Lower leg skin (tissue), 4 donors: Measurements from ENCODE around the gene ALKBH3. TPM values are rescaled to one million over a fixed set of nuclear protein-coding genes. Genes with fewer than 3 reads are reported as not detected.
A peak's percentile ranks its signal among the peaks of the same experiment; 100 is the strongest.

Experiments used
- DNase-seq, 2 donors: peaks; one replicate each; pipeline ENCODE4 v3.0.0-alpha.2; 2019; ENCODE audit warnings: low spot score in 2 of 2
- H3K4me3 ChIP-seq: fragments of 200-600 bp; sonication (generic); 2 replicates; pipeline ENCODE4 v1.5.1; 2017; ENCODE audit warnings: mild to moderate bottlenecking, low read depth; ENCODE audit not compliant: poor library complexity, severe bottlenecking
- POLR2A ChIP-seq, 2 donors: fragments of 450-650 bp; IDR thresholded peaks; one replicate each; pipeline ENCODE4 v1.6.1; 2016 to 2017; ENCODE audit warnings: antibody characterized with exemption in 2 of 2, mild to moderate bottlenecking in 1 of 2, moderate library complexity in 1 of 2
- WGBS, 2 donors: methylation state at CpG; one replicate each; pipeline ENCODE4 v1.1.5; 2018; 5-methylcytosine and 5-hydroxymethylcytosine counted together
- intact Hi-C: fragments of 100-400 bp; cut with DNase I; formaldehyde crosslinking; loops from one replicate; pipeline ENCODE4 v1.15.0; 2023; ENCODE audit warnings: low total_unique reads
- total RNA-seq, 4 donors: library from RNA; depleted of rRNA; stranded (reverse); fragments of >200 nt; gene quantifications; one replicate each; pipeline ENCODE4 v1.1.0, GENCODE V29; 2016
- TF ChIP-seq, protein P1 (sequence below), 3 donors: fragments of 450-650 bp; IDR thresholded peaks; one replicate each; pipeline ENCODE4 v1.5.1; 2016; ENCODE audit warnings: antibody characterized with exemption in 3 of 3, mild to moderate bottlenecking in 3 of 3, moderate library complexity in 2 of 3

ALKBH3 gene
- 10 to 100 TPM; 34.0 to 43.9 (median 39.8) TPM for total RNA-seq

DNA sequence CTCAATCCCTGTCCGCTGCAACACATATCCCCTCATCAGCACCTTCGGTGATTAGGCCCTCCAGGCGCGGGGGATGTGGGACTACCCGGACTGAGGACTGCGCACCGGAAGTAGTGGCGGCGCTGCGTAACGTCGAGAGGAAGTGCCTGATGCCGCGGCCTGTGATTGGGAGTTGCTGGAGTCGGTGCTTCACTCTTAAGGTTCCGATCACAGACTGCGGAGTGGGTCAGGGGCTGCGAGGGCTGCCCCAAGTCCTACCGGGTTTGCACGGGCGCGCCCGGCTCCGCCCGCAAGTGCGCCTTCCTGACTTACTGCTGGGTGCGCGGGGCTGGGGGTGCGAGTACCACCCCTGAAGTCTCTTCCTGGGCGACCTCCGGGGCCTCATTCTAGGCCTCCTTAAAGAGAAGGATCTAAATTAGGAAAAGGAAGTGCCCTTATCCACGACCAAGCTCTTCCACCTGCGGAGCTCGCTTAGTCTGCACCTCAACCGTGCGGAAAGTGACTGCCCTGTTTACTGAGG lies at the start of gene ALKBH3:
ALKBH3 (plus strand) TSS at position 192 of the 520 bp plus-strand sequence. CDS start 1,822 bp downstream, outside the sequence.
- DNase-seq, result peak; percentile 89 to 98

GRCh38 chr11:43830928-43831440 lies 49.6 kb upstream of the ALKBH3 start:
- no peak overlapping the region for H3K4me3 ChIP-seq
- TF ChIP-seq, protein P1, sequence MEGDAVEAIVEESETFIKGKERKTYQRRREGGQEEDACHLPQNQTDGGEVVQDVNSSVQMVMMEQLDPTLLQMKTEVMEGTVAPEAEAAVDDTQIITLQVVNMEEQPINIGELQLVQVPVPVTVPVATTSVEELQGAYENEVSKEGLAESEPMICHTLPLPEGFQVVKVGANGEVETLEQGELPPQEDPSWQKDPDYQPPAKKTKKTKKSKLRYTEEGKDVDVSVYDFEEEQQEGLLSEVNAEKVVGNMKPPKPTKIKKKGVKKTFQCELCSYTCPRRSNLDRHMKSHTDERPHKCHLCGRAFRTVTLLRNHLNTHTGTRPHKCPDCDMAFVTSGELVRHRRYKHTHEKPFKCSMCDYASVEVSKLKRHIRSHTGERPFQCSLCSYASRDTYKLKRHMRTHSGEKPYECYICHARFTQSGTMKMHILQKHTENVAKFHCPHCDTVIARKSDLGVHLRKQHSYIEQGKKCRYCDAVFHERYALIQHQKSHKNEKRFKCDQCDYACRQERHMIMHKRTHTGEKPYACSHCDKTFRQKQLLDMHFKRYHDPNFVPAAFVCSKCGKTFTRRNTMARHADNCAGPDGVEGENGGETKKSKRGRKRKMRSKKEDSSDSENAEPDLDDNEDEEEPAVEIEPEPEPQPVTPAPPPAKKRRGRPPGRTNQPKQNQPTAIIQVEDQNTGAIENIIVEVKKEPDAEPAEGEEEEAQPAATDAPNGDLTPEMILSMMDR (IDR thresholded peaks at IDR 0.05), result no peak
- no peak for TF ChIP-seq POLR2A (IDR thresholded peaks at IDR 0.05)
- 45 to 50% methylated on average over 5 of the region's 5 CpGs for WGBS, 2 donors
- no peak for DNase-seq
- intact Hi-C loops, result no loop called here

More for the DNA sequence above, at the start of gene ALKBH3:
- 0% methylated on average over 23 to 24 of the region's 36 CpGs for WGBS, 2 donors
- H3K4me3 ChIP-seq, result peak within 1 kb of the TSS; percentile 77
- intact Hi-C loops, result no loop called here
- TF ChIP-seq, protein P1 (IDR thresholded peaks at IDR 0.05), result no peak
- TF ChIP-seq POLR2A (IDR thresholded peaks at IDR 0.05), result no peak

- TF ChIP-seq POLR2A (IDR thresholded peaks at IDR 0.05), result no peak
- TF ChIP-seq, protein P1 (IDR thresholded peaks at IDR 0.05), result no peak
- DNase-seq, result no peak
- 96 to 100% methylated on average over 4 of the region's 4 CpGs for WGBS, 2 donors
- no peak overlapping the region for H3K4me3 ChIP-seq
- intact Hi-C loops, result no loop called here
Measured at GRCh38 chr11:43832536-43832935, 48.1 kb upstream of the ALKBH3 start.

DNA sequence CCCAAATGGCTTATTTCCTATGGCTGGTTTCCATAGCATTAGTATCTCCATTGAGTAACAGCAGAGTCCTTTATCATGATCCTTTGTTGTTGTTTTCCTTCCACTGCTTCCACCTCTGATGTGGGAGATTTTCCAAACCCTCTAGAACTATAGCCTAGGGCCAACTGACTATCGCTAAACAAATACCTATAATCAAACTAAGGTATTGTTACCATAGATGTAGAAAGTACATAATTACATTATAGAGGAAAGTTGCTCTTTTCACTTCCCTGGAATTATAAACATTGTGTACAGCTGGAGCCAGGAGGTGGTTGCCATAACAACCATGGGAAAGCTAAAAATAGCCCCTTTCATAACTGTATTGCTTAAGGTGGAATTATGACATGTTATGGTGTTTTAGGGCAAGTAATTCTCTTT lies 47.0 kb upstream of the ALKBH3 start:
- no peak for TF ChIP-seq POLR2A (IDR thresholded peaks at IDR 0.05)
- TF ChIP-seq, protein P1 (IDR thresholded peaks at IDR 0.05), result no peak
- DNase-seq, result no peak
- WGBS, 2 donors, result 39 to 73% methylated on average over 1 of the region's 1 CpG
- no peak overlapping the region for H3K4me3 ChIP-seq
- intact Hi-C loops, result no loop called here

DNA sequence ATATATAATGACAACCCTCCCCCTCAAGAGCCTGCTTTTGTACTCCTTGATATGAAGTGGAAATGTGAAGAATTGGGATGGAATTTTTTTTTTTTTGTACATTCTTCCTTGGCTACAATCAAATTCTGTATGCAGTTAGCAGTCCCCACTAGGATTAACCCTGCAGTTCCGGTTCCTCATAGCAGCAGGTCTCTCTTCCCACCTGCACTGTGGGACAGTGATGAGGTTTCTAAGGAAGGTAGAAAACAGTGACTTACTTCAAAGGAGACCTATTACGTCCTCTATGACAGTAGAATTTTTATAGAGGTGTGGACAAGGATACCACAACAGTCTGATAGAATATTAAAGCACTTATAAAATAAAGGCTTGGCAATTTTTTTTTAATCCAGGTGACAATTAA lies 46.3 kb upstream of the ALKBH3 start:
- no peak for DNase-seq
- TF ChIP-seq, protein P1 (IDR thresholded peaks at IDR 0.05), result no peak
- no peak for TF ChIP-seq POLR2A (IDR thresholded peaks at IDR 0.05)
- WGBS, 2 donors, result 88 to 91% methylated on average over 2 of the region's 2 CpGs
- intact Hi-C loops, result no loop called here
- H3K4me3 ChIP-seq, result no peak overlapping the region

DNA sequence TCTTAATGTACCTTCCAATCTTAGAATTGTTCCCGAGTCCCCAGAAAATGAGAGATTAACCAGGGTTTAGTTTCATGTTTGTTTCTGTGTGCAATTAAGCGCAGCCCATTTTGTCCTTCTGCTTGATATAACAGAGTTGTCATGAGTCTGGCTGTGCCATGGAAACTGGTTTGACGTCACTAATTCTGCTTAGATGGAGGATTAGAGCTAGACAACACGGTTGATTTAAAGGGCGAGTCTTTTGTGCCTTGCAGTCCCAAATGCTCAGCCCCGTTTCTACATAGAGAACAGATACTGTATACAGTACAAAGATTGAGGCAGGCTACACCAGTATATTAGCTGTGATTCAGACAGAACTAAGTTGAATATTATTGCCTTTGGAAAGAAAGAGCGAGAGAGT lies 45.5 kb upstream of the ALKBH3 start:
- intact Hi-C loops, result no loop called here
- WGBS, 2 donors, result 85 to 89% methylated on average over 7 of the region's 7 CpGs
- no peak for DNase-seq
- H3K4me3 ChIP-seq, result no peak overlapping the region
- no peak for TF ChIP-seq POLR2A (IDR thresholded peaks at IDR 0.05)
- TF ChIP-seq, protein P1 (IDR thresholded peaks at IDR 0.05), result no peak
